ENCODE measurements around the gene RFX3.

Gene RFX3

GRCh38 chr9:3435732-3436131, 90.1 kb downstream of the RFX3 start:
- DNase-seq (ENCODE audit: low spot score) (no peak), FAIRE-seq (no peak)

- FAIRE-seq (no peak), DNase-seq (ENCODE audit: low spot score) (no peak)
Measured at GRCh38 chr9:3434594-3434993, 91.2 kb downstream of the RFX3 start.

GRCh38 chr9:3433754-3434153, 92.0 kb downstream of the RFX3 start:
- no peak for FAIRE-seq
- DNase-seq (ENCODE audit: low spot score) = no peak

GRCh38 chr9:3433066-3433465, 92.7 kb downstream of the RFX3 start:
- DNase-seq (ENCODE audit: low spot score) (no peak), FAIRE-seq (no peak)

GRCh38 chr9:3431890-3432289, 93.9 kb downstream of the RFX3 start:
- DNase-seq (ENCODE audit: low spot score) (no peak), FAIRE-seq (no peak)

GRCh38 chr9:3419893-3420292, 105.9 kb downstream of the RFX3 start:
- DNase-seq (ENCODE audit: low spot score) = no peak
- no peak for FAIRE-seq

GRCh38 chr9:3415906-3416305, 109.9 kb downstream of the RFX3 start:
- FAIRE-seq = no peak

GRCh38 chr9:3413984-3414383, 111.8 kb downstream of the RFX3 start:
- FAIRE-seq (no peak), DNase-seq (ENCODE audit: low spot score) (no peak)

More at GRCh38 chr9:3415906-3416305, 109.9 kb downstream of the RFX3 start:
- DNase-seq (ENCODE audit: low spot score) = no peak

GRCh38 chr9:3410461-3410860, 115.3 kb downstream of the RFX3 start:
- no peak for FAIRE-seq
- DNase-seq (ENCODE audit: low spot score) = no peak

- FAIRE-seq = no peak
Measured at GRCh38 chr9:3409453-3409852, 116.3 kb downstream of the RFX3 start.

GRCh38 chr9:3403315-3403714, 122.5 kb downstream of the RFX3 start:
- DNase-seq (ENCODE audit: low spot score) (no peak), FAIRE-seq (no peak)

More at GRCh38 chr9:3409453-3409852, 116.3 kb downstream of the RFX3 start:
- DNase-seq (ENCODE audit: low spot score) = no peak

GRCh38 chr9:3401221-3401954, 124.4 kb downstream of the RFX3 start:
- FAIRE-seq (no peak), DNase-seq (ENCODE audit: low spot score) (no peak)

- DNase-seq (ENCODE audit: low spot score) = no peak
- no peak for FAIRE-seq
Measured at GRCh38 chr9:3398232-3398648, 127.6 kb downstream of the RFX3 start.

- FAIRE-seq = no peak
- no peak for DNase-seq (ENCODE audit: low spot score)
Measured at GRCh38 chr9:3397766-3398165, 128.0 kb downstream of the RFX3 start.

GRCh38 chr9:3391414-3391813, 134.4 kb downstream of the RFX3 start:
- FAIRE-seq (no peak), DNase-seq (ENCODE audit: low spot score) (no peak)

- DNase-seq (ENCODE audit: low spot score) = no peak
- FAIRE-seq = no peak
Measured at GRCh38 chr9:3386753-3387152, 139.0 kb downstream of the RFX3 start.

- FAIRE-seq = no peak
- DNase-seq (ENCODE audit: low spot score) = no peak
Measured at GRCh38 chr9:3385871-3386270, 139.9 kb downstream of the RFX3 start.

- FAIRE-seq = no peak
- DNase-seq (ENCODE audit: low spot score) = no peak
Measured at GRCh38 chr9:3371842-3372241, 154.0 kb downstream of the RFX3 start.

GRCh38 chr9:3370715-3371114, 155.1 kb downstream of the RFX3 start:
- DNase-seq (ENCODE audit: low spot score) (no peak), FAIRE-seq (no peak)

GRCh38 chr9:3367185-3367584, 158.6 kb downstream of the RFX3 start:
- FAIRE-seq = no peak
- DNase-seq (ENCODE audit: low spot score) = no peak

- DNase-seq (ENCODE audit: low spot score) (no peak), FAIRE-seq (no peak)
Measured at GRCh38 chr9:3361689-3362392, 164.0 kb downstream of the RFX3 start.

- FAIRE-seq (no peak), DNase-seq (ENCODE audit: low spot score) (no peak)
Measured at GRCh38 chr9:3361116-3361515, 164.7 kb downstream of the RFX3 start.

- FAIRE-seq (no peak), DNase-seq (ENCODE audit: low spot score) (no peak)
Measured at GRCh38 chr9:3360245-3360644, 165.6 kb downstream of the RFX3 start.
